Measurements from ENCODE around the gene LATS2.
A peak's percentile ranks its signal among the peaks of the same experiment; 100 is the strongest.
"Not testable (repeated sequence)": the region's sequence is repeated elsewhere in the genome, so short reads cannot be mapped to it uniquely, and the experiment has no call there.

Gene LATS2

GRCh38 chr13:20953245-20953931 lies 108.0 kb downstream of the LATS2 start:
- DNase-seq: no peak

DNA sequence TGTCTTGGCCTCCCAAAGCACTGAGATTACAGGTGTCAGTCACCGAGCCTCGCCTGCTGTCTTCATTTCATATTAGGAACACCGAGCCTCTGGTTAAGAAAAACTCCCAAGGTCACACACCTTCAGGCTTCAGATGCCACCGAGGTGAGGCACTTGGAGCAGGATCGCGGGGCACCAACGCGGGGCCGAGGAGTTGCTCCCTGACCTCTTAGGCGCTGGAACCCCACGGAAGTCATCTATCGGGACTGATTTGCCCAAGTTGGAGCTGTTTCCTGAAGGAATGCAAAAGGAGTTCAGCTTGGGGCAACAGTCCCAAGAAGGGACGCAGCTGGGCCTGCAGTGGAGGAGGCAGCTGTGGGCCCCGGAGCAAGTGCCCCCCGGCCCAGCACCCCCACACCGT lies 108.5 kb downstream of the LATS2 start:
- DNase-seq: no peak

DNA sequence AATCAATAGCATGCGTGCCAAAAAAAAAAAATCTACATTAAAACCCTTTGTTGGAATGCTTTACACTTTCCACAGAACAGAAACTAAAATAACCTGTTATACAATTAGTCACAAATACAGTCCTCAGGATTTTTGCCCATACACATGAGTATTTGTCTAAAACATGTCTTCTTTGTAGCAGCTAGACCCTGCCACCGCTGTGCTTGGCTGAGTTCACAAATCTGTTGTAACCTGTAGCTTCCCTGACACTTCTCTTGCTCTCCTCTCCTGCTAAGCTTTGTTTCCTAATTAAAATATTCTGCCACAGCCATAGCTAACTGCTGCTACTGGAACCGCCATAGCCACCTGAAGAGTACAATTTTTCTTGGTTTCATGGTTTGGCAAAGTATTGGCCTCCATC lies 113.4 kb downstream of the LATS2 start:
- DNase-seq: not testable (repeated sequence)

DNA sequence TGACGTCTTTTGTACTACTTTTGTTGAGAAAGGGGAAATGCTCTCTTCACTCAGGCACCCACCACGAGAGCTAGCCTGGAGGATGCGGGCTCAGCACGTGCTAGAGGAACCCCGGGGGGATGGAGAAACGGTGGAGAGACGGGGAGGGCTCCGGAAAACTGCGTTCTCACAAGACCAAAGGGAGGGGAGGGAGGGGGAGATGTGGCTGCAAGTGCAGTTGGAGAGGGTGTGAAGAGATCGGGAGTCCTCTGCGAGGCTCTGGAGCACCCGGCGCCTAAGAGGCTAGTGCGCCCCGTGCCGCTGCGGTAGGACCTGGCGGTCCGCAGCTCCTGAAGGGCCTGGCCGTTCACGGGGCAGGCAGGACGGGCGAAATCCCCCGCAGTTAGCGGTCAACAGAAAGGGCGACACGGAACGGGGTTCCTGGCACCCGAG lies 115.4 kb downstream of the LATS2 start:
- DNase-seq: peak; percentile 7

GRCh38 chr13:20942938-20943559 lies 118.3 kb downstream of the LATS2 start:
- no peak for DNase-seq

GRCh38 chr13:20940511-20940910 lies 120.9 kb downstream of the LATS2 start:
- DNase-seq: not testable (repeated sequence)

GRCh38 chr13:20940083-20940482 lies 121.3 kb downstream of the LATS2 start:
- no peak for DNase-seq

DNA sequence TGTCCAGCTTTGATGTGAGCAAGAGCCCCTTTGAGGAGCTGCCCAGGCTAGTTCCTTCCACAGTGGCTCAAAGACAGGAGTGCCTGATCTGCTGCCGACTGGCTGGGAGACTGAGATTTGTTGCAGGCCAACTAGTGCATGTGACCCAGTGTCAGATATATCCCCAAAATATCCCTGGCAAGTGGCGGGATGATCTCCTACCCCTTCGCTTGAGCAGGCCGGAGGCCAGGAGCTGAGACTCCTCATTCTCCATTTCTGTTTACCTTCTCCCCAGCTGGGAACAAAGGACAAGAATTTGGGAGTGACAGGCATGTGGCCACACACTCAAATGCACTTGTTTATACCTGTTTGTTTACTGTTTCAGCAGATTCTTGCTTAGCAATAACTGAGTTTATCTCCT lies 121.7 kb downstream of the LATS2 start:
- no peak for DNase-seq

DNA sequence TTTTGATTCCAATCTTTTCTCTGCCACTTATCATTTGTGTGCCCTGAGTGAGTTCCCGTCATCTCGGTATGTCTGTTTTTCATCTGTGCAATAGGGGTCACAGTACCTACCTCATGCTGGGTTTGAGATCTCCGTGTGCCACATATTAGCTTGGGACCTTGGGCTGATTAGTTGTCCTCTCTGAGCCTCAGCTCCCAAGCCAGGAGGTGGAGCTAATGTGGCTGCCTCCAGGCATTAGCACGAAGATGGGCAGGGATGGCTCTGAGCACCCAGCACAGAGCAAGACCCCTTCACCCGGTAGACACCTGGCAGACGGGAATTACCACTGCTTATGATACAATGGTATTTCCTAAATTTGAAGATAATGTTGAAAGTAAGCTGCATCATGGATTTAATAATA lies 123.1 kb downstream of the LATS2 start:
- DNase-seq: no peak

- DNase-seq: no peak
Measured at GRCh38 chr13:20927596-20928257, 133.7 kb downstream of the LATS2 start.

DNA sequence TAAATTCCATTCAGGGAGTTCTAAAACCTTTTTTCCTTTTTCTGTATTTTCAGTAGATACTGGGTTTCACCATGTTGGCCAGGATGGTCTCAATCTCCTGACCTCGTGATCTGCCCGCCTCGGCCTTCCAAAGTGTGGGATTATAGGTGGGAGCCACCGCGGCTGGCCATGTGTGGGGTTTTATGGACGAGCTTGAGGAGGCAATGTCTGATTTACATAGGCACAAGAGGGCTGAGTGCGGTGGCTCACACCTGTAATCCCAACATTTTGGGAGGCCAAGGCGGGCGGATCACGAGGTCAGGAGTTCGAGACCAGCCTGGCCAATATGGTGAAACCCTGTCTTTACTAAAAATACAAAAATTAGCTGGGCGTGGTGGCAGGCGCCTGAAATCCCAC lies 136.0 kb downstream of the LATS2 start:
- not testable (repeated sequence) for DNase-seq

GRCh38 chr13:20924758-20925394 lies 136.5 kb downstream of the LATS2 start:
- peak; percentile 70 for DNase-seq

GRCh38 chr13:20923272-20923671 lies 138.1 kb downstream of the LATS2 start:
- no peak for DNase-seq

Data from CD4-positive, alpha-beta T cell treated with Interleukin-21 for 1 hour (primary cell).